Upper lobe of left lung (tissue), 6 donors: Measurements from ENCODE around the gene PAM. TPM values are rescaled to one million over a fixed set of nuclear protein-coding genes. Genes with fewer than 3 reads are reported as not detected.

Experiments
- ATAC-seq, 2 donors: fragments of 200-7000 bp; cut with Tn5 transposase; one replicate each; pipeline ENCODE4 v1.9.1; 2022; ENCODE audit warnings: mild to moderate bottlenecking in 2 of 2, moderate library complexity in 2 of 2; ENCODE audit not compliant: low FRiP score in 2 of 2
- DNase-seq, 2 donors: peaks; one replicate each; pipeline ENCODE4 v3.0.0-alpha.2; 2019 to 2020
- H3K27ac ChIP-seq, 4 donors: fragments of 200-600 bp; sonication (generic); one replicate each; pipeline ENCODE4 v1.5.1; 2016 to 2019
- H3K27me3 ChIP-seq, 4 donors: fragments of 200-600 bp; sonication (generic); one replicate each; pipeline ENCODE4 v1.5.1; 2017 to 2019
- H3K36me3 ChIP-seq, 4 donors: fragments of 200-600 bp; sonication (generic); one replicate each; pipeline ENCODE4 v1.5.1; 2016 to 2019
- H3K4me1 ChIP-seq, 4 donors: fragments of 200-600 bp; sonication (generic); one replicate each; pipeline ENCODE4 v1.5.1; 2018 to 2019
- H3K4me3 ChIP-seq, 4 donors: fragments of 200-600 bp; sonication (generic); one replicate each; pipeline ENCODE4 v1.5.1; 2017 to 2019; ENCODE audit warnings: mild to moderate bottlenecking in 2 of 4, moderate library complexity in 1 of 4
- H3K9me3 ChIP-seq, 4 donors: fragments of 200-600 bp; sonication (generic); one replicate each; pipeline ENCODE4 v1.5.1; 2018 to 2019
- EP300 ChIP-seq, 4 donors: sonication (generic); formaldehyde crosslinking; IDR thresholded peaks; one replicate each; pipeline ENCODE4 v1.5.1; 2017; ENCODE audit warnings: antibody characterized with exemption in 4 of 4, control low read depth in 2 of 4
- POLR2A ChIP-seq, 4 donors: fragments of 450-650 bp; IDR thresholded peaks; one replicate each; pipeline ENCODE4 v1.5.1; 2016 to 2017; ENCODE audit warnings: antibody characterized with exemption in 4 of 4, mild to moderate bottlenecking in 2 of 4
- POLR2AphosphoS5 ChIP-seq, 2 donors: sonication (generic); formaldehyde crosslinking; IDR thresholded peaks; one replicate each; pipeline ENCODE4 v1.5.1; 2017; ENCODE audit warnings: antibody characterized with exemption in 2 of 2
- WGBS, 2 donors: methylation state at CpG; one replicate each; pipeline ENCODE4 v1.1.5; 2017 to 2018; 5-methylcytosine and 5-hydroxymethylcytosine counted together
- total RNA-seq, 6 donors: library from RNA; depleted of rRNA in 4 of 6; stranded (reverse); fragments of >200 nt in 4 of 6; gene quantifications; one replicate each; pipeline versions ENCODE4 v1.1.0 to v1.2.1, GENCODE V29; 2016 to 2021
- TF ChIP-seq, protein P1 (sequence below), 6 experiments: fragments of 450-650 bp in 4 of 6; fragments of 200-600 bp in 2 of 6; sonication (generic) in 2 of 6; IDR thresholded peaks; one replicate each; pipeline ENCODE4 v1.5.1; 2016 to 2019; ENCODE audit warnings: antibody characterized with exemption in 6 of 6
- donor health status: DM: no; HTN: no; CAD: no; lungs with moderate emphysema.
- donor health status: DM: no; HTN: yes; CAD: no; lungs with severe emphysema.

PAM gene
- total RNA-seq, 6 donors from 2014 or later = 91.1 to 428 (median 212) TPM

DNA sequence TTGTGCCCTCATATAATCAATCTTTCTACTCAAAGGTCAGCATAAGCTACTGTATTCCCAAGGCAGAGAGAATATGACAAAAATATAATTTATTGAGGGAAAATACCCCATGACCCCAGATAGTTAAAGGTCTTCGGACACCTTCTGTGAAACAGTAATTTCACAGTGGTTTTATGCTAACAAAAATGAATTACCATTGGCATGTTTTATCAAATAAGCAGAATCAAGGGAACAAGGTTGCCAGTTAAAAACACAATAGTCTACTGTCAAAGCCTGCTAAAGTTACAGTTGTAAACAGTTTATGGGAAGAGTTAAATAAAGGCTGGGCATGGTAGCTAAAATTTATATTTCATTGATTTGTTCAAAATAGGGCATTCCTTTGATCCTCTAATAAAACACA lies 210.5 kb downstream of the PAM start:
- 91 to 100% methylated on average over 1 of the region's 1 CpG for WGBS, 2 donors
- ATAC-seq = no peak

DNA sequence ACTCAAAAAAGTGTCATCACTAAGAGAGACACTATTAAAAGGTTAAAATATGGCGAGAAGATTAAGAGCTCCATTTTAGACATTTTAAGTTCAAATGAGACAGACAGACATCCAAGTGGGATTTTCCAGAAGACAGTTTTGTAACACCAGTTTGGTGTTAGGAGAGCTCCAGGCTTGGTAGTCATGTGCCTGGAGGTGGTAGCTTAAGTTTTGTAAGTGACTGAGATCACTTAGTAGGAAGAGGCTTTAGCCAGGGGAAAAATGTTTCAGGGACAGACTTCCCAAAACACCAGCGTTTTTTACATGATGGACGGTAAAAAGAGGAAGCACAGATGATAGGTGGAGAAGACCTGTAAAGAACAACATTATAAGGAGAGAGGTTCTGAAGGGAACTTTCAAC lies 214.5 kb downstream of the PAM start:
- H3K4me3 ChIP-seq = no peak overlapping the region
- no peaks in the 10 kb centered on the region for H3K4me1 ChIP-seq
- ATAC-seq (no peak), DNase-seq (no peak)
- WGBS, 2 donors = 79 to 80% methylated on average over 3 of the region's 3 CpGs
- H3K36me3 ChIP-seq = no peaks in the 10 kb centered on the region
- no peaks in the 10 kb centered on the region for H3K9me3 ChIP-seq
- no peak for TF ChIP-seq POLR2A (IDR thresholded peaks at IDR 0.05)
- no peak for TF ChIP-seq POLR2AphosphoS5 (IDR thresholded peaks at IDR 0.05)
- TF ChIP-seq, protein P1, sequence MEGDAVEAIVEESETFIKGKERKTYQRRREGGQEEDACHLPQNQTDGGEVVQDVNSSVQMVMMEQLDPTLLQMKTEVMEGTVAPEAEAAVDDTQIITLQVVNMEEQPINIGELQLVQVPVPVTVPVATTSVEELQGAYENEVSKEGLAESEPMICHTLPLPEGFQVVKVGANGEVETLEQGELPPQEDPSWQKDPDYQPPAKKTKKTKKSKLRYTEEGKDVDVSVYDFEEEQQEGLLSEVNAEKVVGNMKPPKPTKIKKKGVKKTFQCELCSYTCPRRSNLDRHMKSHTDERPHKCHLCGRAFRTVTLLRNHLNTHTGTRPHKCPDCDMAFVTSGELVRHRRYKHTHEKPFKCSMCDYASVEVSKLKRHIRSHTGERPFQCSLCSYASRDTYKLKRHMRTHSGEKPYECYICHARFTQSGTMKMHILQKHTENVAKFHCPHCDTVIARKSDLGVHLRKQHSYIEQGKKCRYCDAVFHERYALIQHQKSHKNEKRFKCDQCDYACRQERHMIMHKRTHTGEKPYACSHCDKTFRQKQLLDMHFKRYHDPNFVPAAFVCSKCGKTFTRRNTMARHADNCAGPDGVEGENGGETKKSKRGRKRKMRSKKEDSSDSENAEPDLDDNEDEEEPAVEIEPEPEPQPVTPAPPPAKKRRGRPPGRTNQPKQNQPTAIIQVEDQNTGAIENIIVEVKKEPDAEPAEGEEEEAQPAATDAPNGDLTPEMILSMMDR (IDR thresholded peaks at IDR 0.05) = no peak
- TF ChIP-seq EP300 (IDR thresholded peaks at IDR 0.05) = no peak
- H3K27ac ChIP-seq = no peak overlapping the region
- no peaks in the 10 kb centered on the region for H3K27me3 ChIP-seq

More for the DNA sequence above, 210.5 kb downstream of the PAM start:
- Histone ChIP-seq H3K27ac (no peak overlapping the region), H3K36me3 (peaks cover 0 to 7% (median 0%) of the 10 kb centered on the region in 4 donors), H3K9me3 (no peaks in the 10 kb centered on the region), H3K4me3 (no peak overlapping the region), H3K4me1 (no peaks in the 10 kb centered on the region), H3K27me3 (no peaks in the 10 kb centered on the region)
- no peak for TF ChIP-seq POLR2AphosphoS5 (IDR thresholded peaks at IDR 0.05)
- TF ChIP-seq, protein P1 (IDR thresholded peaks at IDR 0.05) = no peak
- TF ChIP-seq EP300 (IDR thresholded peaks at IDR 0.05) = no peak
- TF ChIP-seq POLR2A (IDR thresholded peaks at IDR 0.05) = no peak
- no peak for DNase-seq

DNA sequence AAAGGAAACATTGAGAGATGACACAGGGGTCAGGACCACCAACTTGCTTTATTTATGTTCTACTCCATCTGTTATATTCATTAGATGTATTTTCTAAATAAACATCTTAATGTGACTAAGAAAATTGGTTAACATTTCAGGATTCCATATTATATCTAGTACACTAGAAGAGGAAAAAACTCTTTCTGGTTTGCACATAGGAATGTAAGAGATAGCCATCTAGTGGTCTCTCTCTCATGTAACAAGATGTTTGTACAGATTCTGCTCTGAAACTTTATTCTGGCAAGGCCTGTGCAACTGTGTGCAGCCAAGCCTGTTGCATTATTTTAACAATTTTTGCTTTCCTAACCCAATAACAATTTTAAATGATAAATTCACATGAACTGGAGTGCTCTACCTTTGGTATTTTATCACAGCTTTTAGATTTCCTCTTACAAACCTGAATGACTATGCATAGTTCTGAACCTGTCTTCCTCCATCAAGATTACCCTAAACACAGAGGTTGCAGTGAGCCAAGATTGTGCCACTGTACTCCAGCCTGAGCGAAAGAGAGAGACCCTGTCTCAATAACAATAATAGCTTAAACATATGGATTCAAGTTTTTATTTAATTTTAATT lies 216.7 kb downstream of the PAM start:
- Histone ChIP-seq H3K27me3 (no peaks in the 10 kb centered on the region), H3K27ac (no peak overlapping the region), H3K4me1 (peaks cover 0 to 4% (median 0%) of the 10 kb centered on the region in 4 donors), H3K4me3 (no peak overlapping the region), H3K9me3 (no peaks in the 10 kb centered on the region), H3K36me3 (no peaks in the 10 kb centered on the region)
- no peak for TF ChIP-seq POLR2A (IDR thresholded peaks at IDR 0.05)
- TF ChIP-seq, protein P1 (IDR thresholded peaks at IDR 0.05) = peak in 4 of 6 experiments; percentile 15 to 22 (median 18)
- WGBS, 2 donors = 82 to 94% methylated on average over 1 of the region's 1 CpG
- peak in 1 of 2 donors; percentile 71 for ATAC-seq
- no peak for DNase-seq

DNA sequence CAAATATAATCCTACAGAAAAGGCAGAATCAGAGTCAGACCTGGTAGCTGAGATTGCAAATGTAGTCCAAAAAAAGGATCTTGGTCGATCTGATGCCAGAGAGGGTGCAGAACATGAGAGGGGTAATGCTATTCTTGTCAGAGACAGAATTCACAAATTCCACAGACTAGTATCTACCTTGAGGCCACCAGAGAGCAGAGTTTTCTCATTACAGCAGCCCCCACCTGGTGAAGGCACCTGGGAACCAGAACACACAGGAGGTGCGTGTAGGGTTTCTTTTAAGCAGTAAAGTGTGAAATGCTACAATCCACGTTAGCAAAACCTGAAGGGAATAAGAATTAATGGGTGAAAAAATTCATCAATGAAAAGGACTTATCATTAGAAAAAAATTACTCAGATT lies 219.1 kb downstream of the PAM start:
- no peak for DNase-seq
- TF ChIP-seq POLR2A (IDR thresholded peaks at IDR 0.05) = no peak
- no peak for TF ChIP-seq POLR2AphosphoS5 (IDR thresholded peaks at IDR 0.05)
- TF ChIP-seq, protein P1 (IDR thresholded peaks at IDR 0.05) = no peak
- no peak for TF ChIP-seq EP300 (IDR thresholded peaks at IDR 0.05)
- Histone ChIP-seq H3K4me1 (peaks cover 0 to 4% (median 0%) of the 10 kb centered on the region in 4 donors), H3K36me3 (no peaks in the 10 kb centered on the region), H3K4me3 (no peak overlapping the region), H3K9me3 (no peaks in the 10 kb centered on the region), H3K27me3 (no peaks in the 10 kb centered on the region), H3K27ac (no peak overlapping the region)
- no peak for ATAC-seq
- WGBS, 2 donors = 88 to 89% methylated on average over 3 of the region's 3 CpGs

DNA sequence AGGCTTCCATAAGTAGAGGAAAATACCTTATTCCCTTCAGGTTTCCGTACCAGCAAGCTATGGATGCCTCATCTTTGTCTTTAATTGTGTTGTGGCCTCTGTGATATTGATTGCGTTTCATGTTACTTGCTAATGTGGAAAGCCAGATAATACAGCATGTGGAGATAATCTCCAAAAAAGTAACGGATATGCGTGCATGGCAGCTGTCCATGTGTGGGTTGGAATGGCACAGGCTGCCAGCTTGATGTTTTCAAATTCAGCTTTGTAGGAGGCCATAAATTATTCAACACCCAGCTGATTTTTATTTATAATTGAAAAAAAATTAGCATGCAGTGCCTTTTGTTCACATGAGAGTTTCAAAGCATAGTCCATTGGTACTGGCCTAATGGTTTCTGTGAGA lies 219.9 kb downstream of the PAM start:
- ATAC-seq = no peak
- Histone ChIP-seq H3K4me1 (peaks cover 0 to 4% (median 0%) of the 10 kb centered on the region in 4 donors), H3K4me3 (no peak overlapping the region), H3K27me3 (no peaks in the 10 kb centered on the region), H3K27ac (no peak overlapping the region), H3K36me3 (no peaks in the 10 kb centered on the region), H3K9me3 (no peaks in the 10 kb centered on the region)
- 89 to 91% methylated on average over 4 of the region's 4 CpGs for WGBS, 2 donors
- no peak for DNase-seq
- TF ChIP-seq POLR2A (IDR thresholded peaks at IDR 0.05) (no peak), EP300 (IDR thresholded peaks at IDR 0.05) (no peak), POLR2AphosphoS5 (IDR thresholded peaks at IDR 0.05) (no peak)
- TF ChIP-seq, protein P1 (IDR thresholded peaks at IDR 0.05) = no peak
